Endodermal cell (in vitro differentiated cells): Measurements from ENCODE around the gene GNAQ. TPM values are rescaled to one million over a fixed set of nuclear protein-coding genes. Genes with fewer than 3 reads are reported as not detected.
A peak's percentile ranks its signal among the peaks of the same experiment; 100 is the strongest.

Source experiments
- DNase-seq: peaks from one replicate; pipeline ENCODE4 v3.0.0-alpha.2; 2017
- H3K27ac ChIP-seq: 2 replicates; pipeline ENCODE4 v1.5.1; 2013; ENCODE audit warnings: mild to moderate bottlenecking, low read depth, low read length, moderate library complexity
- H3K27me3 ChIP-seq: 2 replicates; pipeline ENCODE4 v1.6.1; 2013; ENCODE audit warnings: mild to moderate bottlenecking, low read length, moderate library complexity; ENCODE audit not compliant: insufficient read depth, control insufficient read depth, poor library complexity, severe bottlenecking
- H3K36me3 ChIP-seq: 2 replicates; pipeline ENCODE4 v1.7.0; 2013; ENCODE audit warnings: mild to moderate bottlenecking, low read length, moderate library complexity; ENCODE audit not compliant: control insufficient read depth, insufficient read depth
- H3K4me1 ChIP-seq: one replicate; pipeline ENCODE4 v1.7.0; 2013; ENCODE audit warnings: low read length; ENCODE audit not compliant: control insufficient read depth, insufficient read depth
- H3K4me3 ChIP-seq: 2 replicates; pipeline ENCODE4 v1.5.1; 2013; ENCODE audit warnings: mild to moderate bottlenecking, low read length, moderate library complexity
- H3K9ac ChIP-seq: 2 replicates; pipeline ENCODE4 v1.6.1; 2013; ENCODE audit warnings: mild to moderate bottlenecking, low read length, moderate library complexity; ENCODE audit not compliant: poor library complexity, severe bottlenecking; ENCODE audit errors: extremely low read depth
- H3K9me3 ChIP-seq: 2 replicates; pipeline ENCODE4 v1.6.1; 2013; ENCODE audit warnings: mild to moderate bottlenecking, low read length, moderate library complexity; ENCODE audit not compliant: control insufficient read depth
- H3K27ac Mint-ChIP-seq: 2 replicates; pipeline ENCODE4 v1.8.0; 2020; ENCODE audit warnings: mixed read lengths
- H3K27me3 Mint-ChIP-seq: 2 replicates; pipeline ENCODE4 v1.8.0; 2021; ENCODE audit warnings: mild to moderate bottlenecking, mixed read lengths; ENCODE audit not compliant: insufficient read depth
- H3K36me3 Mint-ChIP-seq: 2 replicates; pipeline ENCODE4 v1.8.0; 2020; ENCODE audit warnings: low read depth, mixed read lengths
- H3K4me1 Mint-ChIP-seq: 2 replicates; pipeline ENCODE4 v1.8.0; 2020; ENCODE audit warnings: mixed read lengths
- H3K4me3 Mint-ChIP-seq: 2 replicates; pipeline ENCODE4 v1.8.0; 2020; ENCODE audit warnings: mild to moderate bottlenecking, moderate library complexity, mixed read lengths
- H3K9me3 Mint-ChIP-seq: 2 replicates; pipeline ENCODE4 v1.8.0; 2020; ENCODE audit warnings: mild to moderate bottlenecking, mixed read lengths
- CTCF ChIP-seq: fragments of 200-600 bp; sonication (generic); conservative IDR thresholded peaks from 2 replicates; pipeline ENCODE4 v1.5.0; 2021; ENCODE audit warnings: antibody characterized with exemption, mild to moderate bottlenecking
- WGBS, 2 experiments: methylation state at CpG; one replicate each; pipeline versions ENCODE4 v1.1.5 to v1.1.7; 2013; ENCODE audit warnings: missing lambda C conversion rate in 2 of 2, mixed read lengths in 1 of 2; ENCODE audit not compliant: insufficient coverage in 1 of 2, insufficient read length in 1 of 2; 5-methylcytosine and 5-hydroxymethylcytosine counted together
- total RNA-seq, 2 donors: library from RNA; stranded (reverse); fragmentation: NEBNext Ultra II Directional in 1 of 2; extraction: Animal tissue kit (Norgen Biotek cat#: 25700) in 1 of 2; gene quantifications; 2 replicates in 1 of 2; 3 replicates in 1 of 2; pipeline ENCODE4 v1.2.1, GENCODE V29; 2021

Gene GNAQ
- total RNA-seq, 2 donors from 2014 or later: 46.0 to 57.6 TPM

- no peaks in the 10 kb centered on the region for H3K27me3 ChIP-seq
- WGBS, 2 experiments: 90 to 100% methylated on average over 1 to 5 of the region's 5 CpGs
- TF ChIP-seq CTCF: no peak
- Mint-ChIP-seq H3K4me3 (no peak overlapping the region), H3K27me3 (no peaks in the 10 kb centered on the region), H3K36me3 (peaks cover 14% of the 10 kb centered on the region), H3K27ac (no peak overlapping the region), H3K9me3 (peaks cover 10% of the 10 kb centered on the region), H3K4me1 (no peaks in the 10 kb centered on the region)
- H3K4me1 ChIP-seq: no peaks in the 10 kb centered on the region
- DNase-seq: no peak
- H3K36me3 ChIP-seq: peaks cover 11% of the 10 kb centered on the region
- H3K9ac ChIP-seq: no peak overlapping the region
- H3K27ac ChIP-seq: no peak overlapping the region
- H3K4me3 ChIP-seq: no peak overlapping the region
- H3K9me3 ChIP-seq: peaks cover 14% of the 10 kb centered on the region
Measured at GRCh38 chr9:77769246-77769645, 262.4 kb downstream of the GNAQ start.

GRCh38 chr9:77766587-77766986 lies 265.0 kb downstream of the GNAQ start:
- no peak for DNase-seq
- no peak overlapping the region for H3K27ac ChIP-seq
- H3K9me3 ChIP-seq: peaks cover 20% of the 10 kb centered on the region
- no peak for TF ChIP-seq CTCF
- WGBS, 2 experiments: 86 to 94% methylated on average over 1 to 3 of the region's 3 CpGs
- no peaks in the 10 kb centered on the region for H3K4me1 ChIP-seq
- Mint-ChIP-seq H3K27me3 (no peaks in the 10 kb centered on the region), H3K36me3 (peaks cover 24% of the 10 kb centered on the region), H3K4me3 (no peak overlapping the region), H3K9me3 (peaks cover 20% of the 10 kb centered on the region), H3K27ac (no peak overlapping the region), H3K4me1 (peaks cover 8% of the 10 kb centered on the region)
- no peak overlapping the region for H3K4me3 ChIP-seq
- peaks cover 11% of the 10 kb centered on the region for H3K36me3 ChIP-seq
- H3K9ac ChIP-seq: no peak overlapping the region
- H3K27me3 ChIP-seq: no peaks in the 10 kb centered on the region

- Histone ChIP-seq H3K4me3 (peak overlapping the region; percentile 64), H3K4me1 (no peaks in the 10 kb centered on the region), H3K36me3 (peaks cover 11% of the 10 kb centered on the region), H3K27ac (no peak overlapping the region), H3K9ac (no peak overlapping the region), H3K9me3 (peaks cover 20% of the 10 kb centered on the region), H3K27me3 (no peaks in the 10 kb centered on the region)
- Mint-ChIP-seq H3K4me1 (peaks cover 8% of the 10 kb centered on the region), H3K9me3 (peaks cover 20% of the 10 kb centered on the region), H3K27ac (no peak overlapping the region), H3K27me3 (no peaks in the 10 kb centered on the region), H3K4me3 (no peak overlapping the region), H3K36me3 (peaks cover 24% of the 10 kb centered on the region)
- no peak for DNase-seq
- 88 to 94% methylated on average over 1 to 2 of the region's 2 CpGs for WGBS, 2 experiments
- TF ChIP-seq CTCF: no peak
Measured at GRCh38 chr9:77765781-77766259, 265.8 kb downstream of the GNAQ start.
